Fibroblast of villous mesenchyme (primary cell): ENCODE measurements around the gene VAX1. TPM values are rescaled to one million over a fixed set of nuclear protein-coding genes. Genes with fewer than 3 reads are reported as not detected.

ENCODE experiments used
- DNase-seq: peaks from one replicate; pipeline ENCODE4 v3.0.0-alpha.2; 2010; ENCODE audit warnings: low read depth
- H3K4me3 ChIP-seq: 2 replicates; pipeline ENCODE4 v1.5.1; 2011; ENCODE audit warnings: low read depth, mild to moderate bottlenecking, low read length
- total RNA-seq: library from RNA; depleted of rRNA; stranded (reverse); fragments of >200 nt; gene quantifications from 2 replicates; pipeline ENCODE4 v1.2.3, GENCODE V29; 2012
- TF ChIP-seq, protein P1 (sequence below): IDR thresholded peaks from 2 replicates; pipeline ENCODE4 v1.5.1; 2012; ENCODE audit warnings: low read depth, mild to moderate bottlenecking, low read length; ENCODE audit not compliant: insufficient read depth

Gene VAX1
- total RNA-seq, 1 donor, result not detected

DNA sequence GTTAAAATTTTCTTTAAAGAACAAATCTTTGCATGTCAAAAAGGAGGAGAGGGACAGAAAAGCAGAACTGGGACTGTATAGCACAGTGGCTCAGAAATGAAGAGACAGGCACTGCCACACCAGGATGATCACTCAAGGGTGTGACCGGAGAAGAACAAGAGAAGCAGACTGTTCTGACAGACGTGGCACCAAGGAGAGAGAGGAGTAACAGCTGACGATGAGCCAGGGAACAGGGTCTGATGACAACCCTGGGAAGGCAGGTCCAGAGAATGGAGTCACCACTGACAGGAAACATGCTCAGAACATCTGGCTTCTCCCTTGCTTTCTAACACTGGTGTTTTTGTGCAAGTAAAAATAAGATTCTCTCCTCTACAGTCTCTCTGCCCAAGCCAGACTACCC lies 14.6 kb upstream of the VAX1 start:
- DNase-seq, result no peak
- H3K4me3 ChIP-seq, result no peak overlapping the region
- TF ChIP-seq, protein P1, sequence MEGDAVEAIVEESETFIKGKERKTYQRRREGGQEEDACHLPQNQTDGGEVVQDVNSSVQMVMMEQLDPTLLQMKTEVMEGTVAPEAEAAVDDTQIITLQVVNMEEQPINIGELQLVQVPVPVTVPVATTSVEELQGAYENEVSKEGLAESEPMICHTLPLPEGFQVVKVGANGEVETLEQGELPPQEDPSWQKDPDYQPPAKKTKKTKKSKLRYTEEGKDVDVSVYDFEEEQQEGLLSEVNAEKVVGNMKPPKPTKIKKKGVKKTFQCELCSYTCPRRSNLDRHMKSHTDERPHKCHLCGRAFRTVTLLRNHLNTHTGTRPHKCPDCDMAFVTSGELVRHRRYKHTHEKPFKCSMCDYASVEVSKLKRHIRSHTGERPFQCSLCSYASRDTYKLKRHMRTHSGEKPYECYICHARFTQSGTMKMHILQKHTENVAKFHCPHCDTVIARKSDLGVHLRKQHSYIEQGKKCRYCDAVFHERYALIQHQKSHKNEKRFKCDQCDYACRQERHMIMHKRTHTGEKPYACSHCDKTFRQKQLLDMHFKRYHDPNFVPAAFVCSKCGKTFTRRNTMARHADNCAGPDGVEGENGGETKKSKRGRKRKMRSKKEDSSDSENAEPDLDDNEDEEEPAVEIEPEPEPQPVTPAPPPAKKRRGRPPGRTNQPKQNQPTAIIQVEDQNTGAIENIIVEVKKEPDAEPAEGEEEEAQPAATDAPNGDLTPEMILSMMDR, result no peak

DNA sequence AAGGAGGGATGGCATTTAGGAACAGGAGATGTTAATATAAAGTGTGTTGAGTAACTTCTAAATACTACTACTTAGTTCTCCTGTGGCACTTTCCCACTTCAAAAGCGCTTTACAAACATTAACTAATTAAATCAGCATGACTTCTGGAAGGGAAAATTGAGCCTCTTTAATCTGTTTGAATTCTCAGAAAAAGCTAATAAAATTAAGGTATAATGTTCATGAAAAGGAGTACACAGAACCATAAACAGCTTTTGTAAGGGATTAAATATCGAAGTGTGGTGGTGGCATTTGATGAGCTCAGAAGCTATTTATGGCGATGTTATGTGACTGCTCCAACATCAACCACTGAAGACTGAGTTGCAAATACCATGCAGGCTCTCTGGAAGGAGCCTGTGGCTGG lies 10.2 kb upstream of the VAX1 start:
- no peak for DNase-seq
- TF ChIP-seq, protein P1, result no peak
- H3K4me3 ChIP-seq, result no peak overlapping the region

DNA sequence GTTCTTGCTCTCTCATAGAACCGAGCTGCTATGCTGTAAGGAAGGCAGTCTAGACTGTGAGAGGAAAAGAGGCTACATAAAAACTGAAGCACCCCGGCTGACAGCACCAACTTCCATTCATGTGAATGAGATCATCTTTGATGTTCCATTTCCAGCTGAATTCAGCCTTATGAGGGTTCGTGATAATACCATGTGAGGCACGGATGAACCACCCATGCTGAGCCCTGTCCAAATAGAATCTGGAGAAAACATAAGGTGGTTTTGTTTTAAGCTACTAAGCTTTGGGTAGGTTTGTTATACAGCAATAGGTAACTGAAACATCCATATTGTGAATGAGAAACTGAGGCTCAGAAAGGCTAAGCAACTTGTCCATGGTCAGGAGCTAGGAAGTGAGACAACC lies 6.9 kb upstream of the VAX1 start:
- H3K4me3 ChIP-seq, result no peak overlapping the region
- TF ChIP-seq, protein P1, result no peak
- no peak for DNase-seq

DNA sequence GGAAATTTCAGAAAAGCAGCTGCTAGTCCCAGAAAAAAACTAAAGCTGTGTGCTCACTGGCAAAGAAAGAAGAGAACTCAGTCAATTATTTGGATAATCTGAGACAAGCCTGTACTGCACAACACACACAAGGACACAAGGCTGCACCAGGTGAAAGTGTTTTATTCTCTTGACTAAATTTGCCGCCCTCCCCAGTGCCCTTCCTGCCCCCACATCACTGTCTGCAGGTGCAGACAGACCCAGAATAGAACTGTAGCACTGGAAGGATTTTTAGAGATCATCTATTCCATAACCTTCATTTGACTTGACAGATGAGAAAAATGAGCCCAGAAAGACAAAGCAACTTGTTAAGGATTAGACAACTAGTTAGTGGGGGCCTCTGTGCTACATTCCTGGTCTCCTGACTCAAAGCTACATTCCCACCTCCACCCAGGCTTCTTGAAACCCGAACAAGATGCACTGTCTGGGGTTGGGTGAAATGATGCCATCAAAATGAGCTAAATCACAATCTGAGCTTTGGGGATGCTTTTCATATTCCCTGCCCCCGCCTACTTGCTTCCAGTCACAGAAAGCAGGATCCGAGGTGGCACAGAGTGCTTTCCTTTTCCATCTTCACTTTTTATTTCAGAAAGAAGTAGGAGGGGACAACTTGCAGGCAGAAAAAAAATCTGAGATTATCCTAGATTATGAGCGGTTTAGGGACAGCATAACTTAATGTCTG lies 5.2 kb upstream of the VAX1 start:
- TF ChIP-seq, protein P1, result no peak
- no peak for DNase-seq
- H3K4me3 ChIP-seq, result no peak overlapping the region

DNA sequence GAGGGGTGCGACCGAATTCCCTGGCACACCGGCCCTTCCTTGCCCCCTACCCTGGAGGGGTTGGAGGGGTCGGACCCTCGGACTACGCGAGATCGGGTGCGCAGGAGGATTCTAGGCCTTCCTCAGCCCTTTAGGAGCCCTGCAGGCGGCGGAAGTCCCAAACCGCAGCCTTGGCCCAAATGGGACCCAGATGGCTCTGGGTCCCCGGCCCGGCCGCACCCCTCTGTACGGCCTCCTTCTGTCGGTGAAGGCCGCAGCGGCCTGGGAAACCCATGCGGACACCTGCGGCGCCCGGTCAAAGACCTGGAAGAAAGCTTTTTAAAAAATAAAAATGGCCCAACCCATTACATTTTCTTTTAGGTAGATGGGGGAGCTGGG lies 2.4 kb upstream of the VAX1 start:
- TF ChIP-seq, protein P1, result no peak
- H3K4me3 ChIP-seq, result no peak overlapping the region
- DNase-seq, result no peak

DNA sequence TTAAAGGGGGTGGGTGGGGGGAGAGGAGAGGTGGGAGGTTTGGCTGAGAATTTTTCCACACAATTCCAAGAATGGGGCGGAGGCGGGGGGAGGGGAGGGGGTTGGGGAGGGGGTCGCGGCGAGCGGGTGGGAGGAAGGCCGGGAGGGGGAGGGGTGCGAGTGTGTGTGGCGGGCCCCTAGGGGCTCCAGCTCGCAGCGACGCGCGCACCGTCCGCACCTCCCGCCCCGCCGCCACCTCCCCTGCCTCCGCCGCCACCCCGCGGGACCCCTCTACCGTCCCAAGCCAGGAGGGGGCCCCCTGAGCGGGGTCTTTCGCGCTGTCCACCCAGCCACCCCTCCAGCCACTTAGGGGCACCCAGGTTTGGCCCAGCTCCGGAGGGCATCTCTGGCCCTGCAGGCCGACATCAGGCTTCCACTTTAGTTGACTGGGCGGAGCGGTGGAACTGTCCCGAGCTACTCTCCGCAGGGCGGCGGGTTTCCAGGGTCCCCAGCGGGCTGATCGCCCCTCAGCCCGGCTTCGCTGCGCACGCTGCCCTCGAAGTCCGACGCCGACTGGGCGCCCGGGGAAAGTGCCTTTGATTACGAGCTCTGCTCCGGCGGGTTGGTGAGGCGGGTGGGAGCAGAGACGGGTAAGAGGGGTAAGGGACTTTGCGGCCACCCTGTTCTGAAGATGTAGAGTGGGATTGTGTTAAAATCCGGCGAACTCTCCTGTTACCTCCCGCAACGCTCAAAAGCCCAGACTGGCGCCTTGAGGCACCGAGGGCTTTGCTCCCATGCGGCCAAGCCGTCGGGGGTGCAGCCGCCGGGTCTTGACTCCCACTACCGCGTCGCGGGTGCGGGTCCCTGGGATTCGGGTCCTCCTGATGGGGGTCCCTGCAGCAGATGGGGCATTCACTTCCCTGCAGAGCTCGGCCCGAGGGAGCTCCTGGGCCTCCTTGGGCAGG lies 1.8 kb upstream of the VAX1 start:
- TF ChIP-seq, protein P1, result no peak
- no peak overlapping the region for H3K4me3 ChIP-seq
- no peak for DNase-seq
